Prostate gland (tissue), 2 donors: Measurements from ENCODE around the gene GDF7.
"Not testable (repeated sequence)": the region's sequence is repeated elsewhere in the genome, so short reads cannot be mapped to it uniquely, and the experiment has no call there.

Experiments used
- POLR2A ChIP-seq: fragments of 450-650 bp; IDR thresholded peaks from one replicate; pipeline ENCODE4 v1.6.1; 2016; ENCODE audit warnings: antibody characterized with exemption, mild to moderate bottlenecking
- POLR2AphosphoS5 ChIP-seq: sonication (generic); formaldehyde crosslinking; IDR thresholded peaks from one replicate; pipeline ENCODE4 v1.6.1; 2017; ENCODE audit warnings: antibody characterized with exemption
- TF ChIP-seq, protein P1 (sequence below), 4 experiments: fragments of 200-600 bp in 2 of 4; fragments of 450-650 bp in 2 of 4; sonication (generic) in 2 of 4; IDR thresholded peaks; 1 replicate in 3 of 4; 2 replicates in 1 of 4; pipeline ENCODE4 v1.5.1; 2016 to 2019; ENCODE audit warnings: antibody characterized with exemption in 4 of 4, mild to moderate bottlenecking in 2 of 4, moderate library complexity in 2 of 4

DNA sequence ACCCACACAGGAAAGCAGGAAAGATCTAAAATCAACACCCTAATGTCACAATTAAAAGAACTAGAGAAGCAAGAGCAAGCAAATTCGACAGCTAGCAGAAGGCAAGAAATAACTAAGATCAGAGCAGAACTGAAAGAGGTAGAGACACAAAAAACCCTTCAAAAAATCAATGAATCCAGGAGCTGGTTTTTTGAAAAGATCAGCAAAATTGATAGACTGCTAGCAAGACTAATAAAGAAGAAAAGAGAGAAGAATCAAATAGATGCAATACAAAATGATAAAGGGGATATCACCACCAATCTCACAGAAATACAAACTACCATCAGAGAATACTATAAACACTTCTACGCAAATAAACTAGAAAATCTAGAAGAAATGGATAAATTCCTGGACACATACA is 47.5 kb downstream of the GDF7 start:
- TF ChIP-seq, protein P1, sequence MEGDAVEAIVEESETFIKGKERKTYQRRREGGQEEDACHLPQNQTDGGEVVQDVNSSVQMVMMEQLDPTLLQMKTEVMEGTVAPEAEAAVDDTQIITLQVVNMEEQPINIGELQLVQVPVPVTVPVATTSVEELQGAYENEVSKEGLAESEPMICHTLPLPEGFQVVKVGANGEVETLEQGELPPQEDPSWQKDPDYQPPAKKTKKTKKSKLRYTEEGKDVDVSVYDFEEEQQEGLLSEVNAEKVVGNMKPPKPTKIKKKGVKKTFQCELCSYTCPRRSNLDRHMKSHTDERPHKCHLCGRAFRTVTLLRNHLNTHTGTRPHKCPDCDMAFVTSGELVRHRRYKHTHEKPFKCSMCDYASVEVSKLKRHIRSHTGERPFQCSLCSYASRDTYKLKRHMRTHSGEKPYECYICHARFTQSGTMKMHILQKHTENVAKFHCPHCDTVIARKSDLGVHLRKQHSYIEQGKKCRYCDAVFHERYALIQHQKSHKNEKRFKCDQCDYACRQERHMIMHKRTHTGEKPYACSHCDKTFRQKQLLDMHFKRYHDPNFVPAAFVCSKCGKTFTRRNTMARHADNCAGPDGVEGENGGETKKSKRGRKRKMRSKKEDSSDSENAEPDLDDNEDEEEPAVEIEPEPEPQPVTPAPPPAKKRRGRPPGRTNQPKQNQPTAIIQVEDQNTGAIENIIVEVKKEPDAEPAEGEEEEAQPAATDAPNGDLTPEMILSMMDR (IDR thresholded peaks at IDR 0.05): not testable (repeated sequence)
- TF ChIP-seq POLR2A, POLR2AphosphoS5: not testable (repeated sequence)
